Liver (tissue), 9 donors: ENCODE data around the gene SPATA4. TPM values are rescaled to one million over a fixed set of nuclear protein-coding genes. Genes with fewer than 3 reads are reported as not detected.

Experiments used
- DNase-seq: peaks from one replicate; pipeline ENCODE4 v3.0.0-alpha.2; 2017; ENCODE audit warnings: low spot score
- H3K27ac ChIP-seq, 2 donors: one replicate each; pipeline ENCODE4 v1.7.0; 2013; ENCODE audit warnings: inconsistent platforms in 2 of 2, low read length in 2 of 2, control low read depth in 1 of 2, low read depth in 1 of 2, mild to moderate bottlenecking in 1 of 2
- H3K27me3 ChIP-seq, 4 donors: one replicate each; pipeline versions ENCODE4 v1.6.1 to v1.7.0; 2013; ENCODE audit warnings: low read length in 3 of 4, inconsistent platforms in 1 of 4, mild to moderate bottlenecking in 1 of 4, moderate library complexity in 1 of 4; ENCODE audit not compliant: control insufficient read depth in 4 of 4, insufficient read depth in 4 of 4
- H3K36me3 ChIP-seq, 4 donors: one replicate each; pipeline versions ENCODE4 v1.6.1 to v1.7.0; 2013; ENCODE audit warnings: low read length in 3 of 4, mild to moderate bottlenecking in 3 of 4, low read depth in 1 of 4, moderate library complexity in 1 of 4; ENCODE audit not compliant: control insufficient read depth in 4 of 4, insufficient read depth in 3 of 4
- H3K4me1 ChIP-seq, 4 donors: one replicate each; pipeline versions ENCODE4 v1.6.1 to v1.7.0; 2013; ENCODE audit warnings: low read length in 3 of 4, mild to moderate bottlenecking in 3 of 4, moderate library complexity in 1 of 4; ENCODE audit not compliant: control insufficient read depth in 4 of 4, insufficient read depth in 4 of 4
- H3K4me3 ChIP-seq, 3 donors: one replicate each; pipeline versions ENCODE4 v1.6.1 to v1.7.0; 2013; ENCODE audit warnings: low read length in 3 of 3, control low read depth in 1 of 3, low read depth in 1 of 3, mild to moderate bottlenecking in 1 of 3
- H3K9ac ChIP-seq, 2 donors: one replicate each; pipeline ENCODE4 v1.7.0; 2013; ENCODE audit warnings: low read length in 2 of 2, mild to moderate bottlenecking in 2 of 2, moderate library complexity in 2 of 2, control low read depth in 1 of 2, low read depth in 1 of 2
- H3K9me3 ChIP-seq, 4 donors: one replicate each; pipeline versions ENCODE4 v1.6.1 to v1.7.0; 2013; ENCODE audit warnings: low read length in 3 of 4; ENCODE audit not compliant: control insufficient read depth in 4 of 4
- EGR1 ChIP-seq, 2 donors: IDR thresholded peaks; 2 replicates each; pipeline ENCODE4 v1.6.1; 2016 to 2018; ENCODE audit warnings: antibody characterized with exemption in 2 of 2, low read depth in 2 of 2
- FOXA1 ChIP-seq: IDR thresholded peaks from 2 replicates; pipeline ENCODE4 v1.6.1; 2016; ENCODE audit warnings: antibody characterized with exemption
- FOXA2 ChIP-seq: IDR thresholded peaks from 2 replicates; pipeline ENCODE4 v1.6.1; 2016; ENCODE audit warnings: antibody characterized with exemption
- GABPA ChIP-seq, 2 donors: IDR thresholded peaks in 1 of 2; conservative IDR thresholded peaks in 1 of 2; 2 replicates each; pipeline ENCODE4 v1.6.1; 2016; ENCODE audit warnings: antibody characterized with exemption in 2 of 2, mild to moderate bottlenecking in 1 of 2, moderate library complexity in 1 of 2
- HNF4A ChIP-seq, 2 donors: conservative IDR thresholded peaks; 2 replicates each; pipeline ENCODE4 v1.6.1; 2016; ENCODE audit warnings: antibody characterized with exemption in 2 of 2, mild to moderate bottlenecking in 2 of 2
- HNF4G ChIP-seq: IDR thresholded peaks from 2 replicates; pipeline ENCODE4 v1.6.1; 2016; ENCODE audit warnings: antibody characterized with exemption
- JUND ChIP-seq, 2 donors: IDR thresholded peaks; 2 replicates each; pipeline ENCODE4 v1.6.1; 2016; ENCODE audit warnings: antibody characterized with exemption in 2 of 2
- NR2F2 ChIP-seq: IDR thresholded peaks from 2 replicates; pipeline ENCODE4 v1.6.1; 2016; ENCODE audit warnings: antibody characterized with exemption
- RAD21 ChIP-seq, 2 donors: IDR thresholded peaks; 2 replicates each; pipeline ENCODE4 v1.6.1; 2016; ENCODE audit warnings: antibody characterized with exemption in 2 of 2, mild to moderate bottlenecking in 2 of 2
- RXRA ChIP-seq, 2 donors: IDR thresholded peaks; 2 replicates each; pipeline ENCODE4 v1.6.1; 2017 to 2018; ENCODE audit warnings: antibody characterized with exemption in 2 of 2, mild to moderate bottlenecking in 1 of 2
- SP1 ChIP-seq: IDR thresholded peaks from 2 replicates; pipeline ENCODE4 v1.6.1; 2018; ENCODE audit warnings: antibody characterized with exemption, mild to moderate bottlenecking
- TAF1 ChIP-seq: conservative IDR thresholded peaks from 2 replicates; pipeline ENCODE4 v1.6.1; 2016; ENCODE audit warnings: antibody characterized with exemption, mild to moderate bottlenecking
- YY1 ChIP-seq: IDR thresholded peaks from 2 replicates; pipeline ENCODE4 v1.6.1; 2016; ENCODE audit warnings: antibody characterized with exemption, mild to moderate bottlenecking
- WGBS: extraction: QIAGEN DNeasy Blood & Tissue Kit; methylation state at CpG from one replicate; pipeline ENCODE4 v1.1.7; 2013; 5-methylcytosine and 5-hydroxymethylcytosine counted together
- polyA plus RNA-seq, 2 donors: library from polyadenylated mRNA; stranded (reverse) in 1 of 2; unstranded in 1 of 2; fragments of 200-250 nt in 1 of 2; fragments of >200 nt in 1 of 2; fragmentation: Nextera tagmentation in 1 of 2; extraction: Ambion mirVana in 1 of 2; gene quantifications; one replicate each; pipeline versions ENCODE4 v1.2.1 to v1.2.3, GENCODE V29; 2013 to 2015
- total RNA-seq, 2 donors: library from RNA; depleted of rRNA; stranded (reverse); fragments of >200 nt; gene quantifications; one replicate each; pipeline ENCODE4 v1.2.3, GENCODE V29; 2014
- TF ChIP-seq, protein P1 (sequence below): IDR thresholded peaks from 2 replicates; pipeline ENCODE4 v1.6.1; 2016; ENCODE audit warnings: antibody characterized with exemption
- TF ChIP-seq, protein P2 (sequence below): fragments of 150-350 bp; IDR thresholded peaks from 2 replicates; pipeline ENCODE4 v1.5.1; 2017; ENCODE audit warnings: improper control_type of control experiment, low read depth, low read length; ENCODE audit not compliant: missing input control
- TF ChIP-seq, protein P3 (sequence below): IDR thresholded peaks from 2 replicates; pipeline ENCODE4 v1.6.1; 2016; ENCODE audit warnings: antibody characterized with exemption
- TF ChIP-seq, protein P4 (sequence below): IDR thresholded peaks from 2 replicates; pipeline ENCODE4 v1.6.1; 2016; ENCODE audit warnings: antibody characterized with exemption, mild to moderate bottlenecking
- TF ChIP-seq, protein P5 (sequence below): IDR thresholded peaks from 2 replicates; pipeline ENCODE4 v1.6.1; 2016; ENCODE audit warnings: antibody characterized with exemption
- donor health status: healthy.
- donor health status: healthy.
- donor health status: healthy.
- donor health status: healthy.
- donor health status: healthy.

The SPATA4 gene
- total and polyA plus RNA-seq, 4 donors, result 0.14 TPM; not detected in 3

DNA sequence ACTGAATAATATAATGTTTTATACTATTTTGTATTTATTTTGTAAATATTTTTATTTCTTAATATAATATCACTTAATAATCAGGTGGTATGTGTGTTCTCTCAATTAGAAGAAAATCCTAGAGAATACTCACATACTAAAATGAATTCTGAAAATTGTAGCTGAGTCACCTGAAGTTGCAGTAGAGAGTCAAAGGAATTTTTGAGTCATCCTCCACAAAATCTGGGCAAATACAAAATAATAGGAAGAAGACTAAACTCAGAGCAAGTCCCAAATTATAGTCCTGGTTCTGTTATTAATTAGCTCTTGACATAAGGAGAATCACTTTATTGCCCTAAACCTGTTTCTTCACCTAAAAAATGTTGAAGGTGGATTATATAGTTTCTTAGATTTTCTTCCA, 57.8 kb downstream of the SPATA4 start (continued):
- TF ChIP-seq RAD21 (IDR thresholded peaks at IDR 0.05) (no peak), NR2F2 (no peak), SP1 (no peak), HNF4G (no peak)
- TF ChIP-seq, protein P1, sequence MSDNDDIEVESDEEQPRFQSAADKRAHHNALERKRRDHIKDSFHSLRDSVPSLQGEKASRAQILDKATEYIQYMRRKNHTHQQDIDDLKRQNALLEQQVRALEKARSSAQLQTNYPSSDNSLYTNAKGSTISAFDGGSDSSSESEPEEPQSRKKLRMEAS, result no peak
- TF ChIP-seq, protein P2, sequence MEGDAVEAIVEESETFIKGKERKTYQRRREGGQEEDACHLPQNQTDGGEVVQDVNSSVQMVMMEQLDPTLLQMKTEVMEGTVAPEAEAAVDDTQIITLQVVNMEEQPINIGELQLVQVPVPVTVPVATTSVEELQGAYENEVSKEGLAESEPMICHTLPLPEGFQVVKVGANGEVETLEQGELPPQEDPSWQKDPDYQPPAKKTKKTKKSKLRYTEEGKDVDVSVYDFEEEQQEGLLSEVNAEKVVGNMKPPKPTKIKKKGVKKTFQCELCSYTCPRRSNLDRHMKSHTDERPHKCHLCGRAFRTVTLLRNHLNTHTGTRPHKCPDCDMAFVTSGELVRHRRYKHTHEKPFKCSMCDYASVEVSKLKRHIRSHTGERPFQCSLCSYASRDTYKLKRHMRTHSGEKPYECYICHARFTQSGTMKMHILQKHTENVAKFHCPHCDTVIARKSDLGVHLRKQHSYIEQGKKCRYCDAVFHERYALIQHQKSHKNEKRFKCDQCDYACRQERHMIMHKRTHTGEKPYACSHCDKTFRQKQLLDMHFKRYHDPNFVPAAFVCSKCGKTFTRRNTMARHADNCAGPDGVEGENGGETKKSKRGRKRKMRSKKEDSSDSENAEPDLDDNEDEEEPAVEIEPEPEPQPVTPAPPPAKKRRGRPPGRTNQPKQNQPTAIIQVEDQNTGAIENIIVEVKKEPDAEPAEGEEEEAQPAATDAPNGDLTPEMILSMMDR, result no peak

DNA sequence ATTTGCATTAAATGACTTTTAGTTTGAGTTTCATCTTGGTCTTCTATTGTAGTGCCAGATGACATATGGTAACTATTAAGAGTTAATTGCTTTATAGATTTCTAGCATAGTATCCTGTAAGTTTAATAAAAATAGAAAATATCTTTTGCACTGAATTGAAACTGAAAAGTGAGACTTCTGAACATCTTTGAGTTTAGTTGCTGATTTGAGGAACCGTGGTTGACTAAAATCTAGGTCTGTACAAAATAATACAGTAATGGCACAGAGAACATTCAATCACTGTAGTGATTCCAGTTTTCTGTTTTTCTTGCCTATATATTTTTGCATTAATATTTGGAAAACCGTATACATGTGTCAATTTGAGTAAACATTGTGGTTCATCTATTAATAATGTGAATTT, 60.7 kb downstream of the SPATA4 start:
- Histone ChIP-seq H3K9ac (no peak overlapping the region), H3K9me3 (no peaks in the 10 kb centered on the region), H3K4me3 (no peak overlapping the region), H3K36me3 (no peaks in the 10 kb centered on the region), H3K4me1 (no peaks in the 10 kb centered on the region), H3K27ac (no peak overlapping the region), H3K27me3 (peaks cover 0 to 5% (median 0%) of the 10 kb centered on the region in 4 donors)
- no peak for DNase-seq
- whole genome bisulfite sequencing, result 68% methylated on average over 2 of the region's 2 CpGs
- TF ChIP-seq, protein P3, sequence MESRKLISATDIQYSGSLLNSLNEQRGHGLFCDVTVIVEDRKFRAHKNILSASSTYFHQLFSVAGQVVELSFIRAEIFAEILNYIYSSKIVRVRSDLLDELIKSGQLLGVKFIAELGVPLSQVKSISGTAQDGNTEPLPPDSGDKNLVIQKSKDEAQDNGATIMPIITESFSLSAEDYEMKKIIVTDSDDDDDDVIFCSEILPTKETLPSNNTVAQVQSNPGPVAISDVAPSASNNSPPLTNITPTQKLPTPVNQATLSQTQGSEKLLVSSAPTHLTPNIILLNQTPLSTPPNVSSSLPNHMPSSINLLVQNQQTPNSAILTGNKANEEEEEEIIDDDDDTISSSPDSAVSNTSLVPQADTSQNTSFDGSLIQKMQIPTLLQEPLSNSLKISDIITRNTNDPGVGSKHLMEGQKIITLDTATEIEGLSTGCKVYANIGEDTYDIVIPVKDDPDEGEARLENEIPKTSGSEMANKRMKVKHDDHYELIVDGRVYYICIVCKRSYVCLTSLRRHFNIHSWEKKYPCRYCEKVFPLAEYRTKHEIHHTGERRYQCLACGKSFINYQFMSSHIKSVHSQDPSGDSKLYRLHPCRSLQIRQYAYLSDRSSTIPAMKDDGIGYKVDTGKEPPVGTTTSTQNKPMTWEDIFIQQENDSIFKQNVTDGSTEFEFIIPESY, result no peak
- TF ChIP-seq FOXA1 (no peak), NR2F2 (no peak), FOXA2 (no peak), HNF4G (no peak), TAF1 (no peak), EGR1 (IDR thresholded peaks at IDR 0.05; ENCODE audit: low read depth in 2 of 2) (no peak), HNF4A (conservative IDR thresholded peaks at IDR 0.05) (no peak), JUND (IDR thresholded peaks at IDR 0.05) (no peak), RXRA (IDR thresholded peaks at IDR 0.05) (no peak), GABPA (IDR thresholded peaks at IDR 0.05 in 1 of 2, conservative IDR thresholded peaks at IDR 0.05 in 1 of 2) (no peak), SP1 (no peak), RAD21 (IDR thresholded peaks at IDR 0.05) (no peak), YY1 (no peak)
- TF ChIP-seq, protein P4, sequence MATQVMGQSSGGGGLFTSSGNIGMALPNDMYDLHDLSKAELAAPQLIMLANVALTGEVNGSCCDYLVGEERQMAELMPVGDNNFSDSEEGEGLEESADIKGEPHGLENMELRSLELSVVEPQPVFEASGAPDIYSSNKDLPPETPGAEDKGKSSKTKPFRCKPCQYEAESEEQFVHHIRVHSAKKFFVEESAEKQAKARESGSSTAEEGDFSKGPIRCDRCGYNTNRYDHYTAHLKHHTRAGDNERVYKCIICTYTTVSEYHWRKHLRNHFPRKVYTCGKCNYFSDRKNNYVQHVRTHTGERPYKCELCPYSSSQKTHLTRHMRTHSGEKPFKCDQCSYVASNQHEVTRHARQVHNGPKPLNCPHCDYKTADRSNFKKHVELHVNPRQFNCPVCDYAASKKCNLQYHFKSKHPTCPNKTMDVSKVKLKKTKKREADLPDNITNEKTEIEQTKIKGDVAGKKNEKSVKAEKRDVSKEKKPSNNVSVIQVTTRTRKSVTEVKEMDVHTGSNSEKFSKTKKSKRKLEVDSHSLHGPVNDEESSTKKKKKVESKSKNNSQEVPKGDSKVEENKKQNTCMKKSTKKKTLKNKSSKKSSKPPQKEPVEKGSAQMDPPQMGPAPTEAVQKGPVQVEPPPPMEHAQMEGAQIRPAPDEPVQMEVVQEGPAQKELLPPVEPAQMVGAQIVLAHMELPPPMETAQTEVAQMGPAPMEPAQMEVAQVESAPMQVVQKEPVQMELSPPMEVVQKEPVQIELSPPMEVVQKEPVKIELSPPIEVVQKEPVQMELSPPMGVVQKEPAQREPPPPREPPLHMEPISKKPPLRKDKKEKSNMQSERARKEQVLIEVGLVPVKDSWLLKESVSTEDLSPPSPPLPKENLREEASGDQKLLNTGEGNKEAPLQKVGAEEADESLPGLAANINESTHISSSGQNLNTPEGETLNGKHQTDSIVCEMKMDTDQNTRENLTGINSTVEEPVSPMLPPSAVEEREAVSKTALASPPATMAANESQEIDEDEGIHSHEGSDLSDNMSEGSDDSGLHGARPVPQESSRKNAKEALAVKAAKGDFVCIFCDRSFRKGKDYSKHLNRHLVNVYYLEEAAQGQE, result no peak
- TF ChIP-seq, protein P5, sequence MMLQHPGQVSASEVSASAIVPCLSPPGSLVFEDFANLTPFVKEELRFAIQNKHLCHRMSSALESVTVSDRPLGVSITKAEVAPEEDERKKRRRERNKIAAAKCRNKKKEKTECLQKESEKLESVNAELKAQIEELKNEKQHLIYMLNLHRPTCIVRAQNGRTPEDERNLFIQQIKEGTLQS, result no peak
- TF ChIP-seq, protein P2, result no peak
- TF ChIP-seq, protein P1, result no peak
